IMR-90 (cell line): ENCODE data around the gene ROS1. TPM values are rescaled to one million over a fixed set of nuclear protein-coding genes. Genes with fewer than 3 reads are reported as not detected.

ENCODE experiments used
- ATAC-seq: fragments of 200-7000 bp; cut with Tn5 transposase; 2 replicates; pipeline ENCODE4 v1.9.1; 2020; ENCODE audit warnings: low read depth, mild to moderate bottlenecking, moderate library complexity
- BruUV-seq: library from RNA; stranded (reverse); fragments of 400-500 nt; replicated peaks from 2 replicates; lab custom pipeline; 2021; lab: Mats Ljungman, UMichigan
- CTCF ChIA-PET: fragments of 300-600 bp; formaldehyde crosslinking; extraction: SDS; loops from one replicate; lab custom pipeline; 2021; ENCODE audit warnings: antibody characterized with exemption; lab: Yijun Ruan, JAX
- POLR2A ChIA-PET: fragments of 300-600 bp; sonication (Branson Sonifier 250); formaldehyde crosslinking; loops from one replicate; lab custom pipeline; 2022; ENCODE audit warnings: antibody characterized with exemption; ENCODE audit not compliant: unreplicated experiment; lab: Charles Lee
- DNase-seq: peaks from one replicate; pipeline ENCODE4 v3.0.0; 2013
- H2AFZ ChIP-seq: replicated peaks from 2 replicates; pipeline ENCODE3; 2013; ENCODE audit warnings: low read length, mild to moderate bottlenecking; ENCODE audit not compliant: poor library complexity
- H2AK5ac ChIP-seq: 2 replicates; pipeline ENCODE4 v1.6.1; 2013; ENCODE audit warnings: low read depth, low read length, inconsistent platforms
- H2AK9ac ChIP-seq: replicated peaks from 2 replicates; pipeline ENCODE3; 2013; ENCODE audit warnings: mild to moderate bottlenecking, low read depth, low read length, moderate library complexity; ENCODE audit not compliant: poor library complexity
- H2BK120ac ChIP-seq: 2 replicates; pipeline ENCODE4 v1.6.1; 2013; ENCODE audit warnings: low read depth, low read length, inconsistent platforms
- H2BK15ac ChIP-seq: 3 replicates; pipeline ENCODE4 v1.6.1; 2013; ENCODE audit warnings: low read depth, low read length, inconsistent platforms
- H2BK20ac ChIP-seq: 2 replicates; pipeline ENCODE4 v1.6.1; 2013; ENCODE audit warnings: low read depth, mild to moderate bottlenecking, inconsistent platforms, low read length, moderate library complexity
- H2BK5ac ChIP-seq: 2 replicates; pipeline ENCODE4 v1.6.1; 2013; ENCODE audit warnings: mild to moderate bottlenecking, low read depth, low read length, inconsistent platforms; ENCODE audit not compliant: poor library complexity, severe bottlenecking
- H3K14ac ChIP-seq: replicated peaks from 2 replicates; pipeline ENCODE4 v1.6.1; 2013; ENCODE audit warnings: low read depth, low read length, inconsistent platforms
- H3K18ac ChIP-seq: 2 replicates; pipeline ENCODE4 v1.6.1; 2013; ENCODE audit warnings: low read depth, low read length, control low read depth
- H3K23ac ChIP-seq: 2 replicates; pipeline ENCODE4 v1.6.1; 2013; ENCODE audit warnings: low read depth, low read length, inconsistent platforms
- H3K27ac ChIP-seq: 2 replicates; pipeline ENCODE4 v1.5.1; 2013; ENCODE audit warnings: mild to moderate bottlenecking, control low read depth, low read length; ENCODE audit not compliant: insufficient read depth
- H3K27me3 ChIP-seq: 2 replicates; pipeline ENCODE4 v1.6.1; 2013; ENCODE audit warnings: low read length; ENCODE audit not compliant: control insufficient read depth, insufficient read depth
- H3K36me3 ChIP-seq: 2 replicates; pipeline ENCODE4 v1.6.1; 2013; ENCODE audit warnings: low read length, mixed read lengths; ENCODE audit not compliant: control insufficient read depth, insufficient read depth
- H3K4ac ChIP-seq: 2 replicates; pipeline ENCODE4 v1.6.1; 2013; ENCODE audit warnings: low read depth, low read length, inconsistent platforms
- H3K4me1 ChIP-seq: 2 replicates; pipeline ENCODE4 v1.6.1; 2013; ENCODE audit warnings: low read length, mixed read lengths; ENCODE audit not compliant: control insufficient read depth, insufficient read depth
- H3K4me2 ChIP-seq: 2 replicates; pipeline ENCODE4 v1.6.1; 2013; ENCODE audit warnings: low read depth, mild to moderate bottlenecking, control low read depth, low read length, moderate library complexity
- H3K4me3 ChIP-seq: 2 replicates; pipeline ENCODE4 v1.5.1; 2013; ENCODE audit warnings: low read depth, mild to moderate bottlenecking, control low read depth, low read length, moderate library complexity; ENCODE audit not compliant: insufficient read depth
- H3K56ac ChIP-seq: 2 replicates; pipeline ENCODE4 v1.6.1; 2013; ENCODE audit warnings: low read length, inconsistent platforms; ENCODE audit not compliant: insufficient read depth; ENCODE audit errors: extremely low read depth
- H3K79me1 ChIP-seq, 2 experiments: 2 replicates each; pipeline ENCODE4 v1.6.1; 2013; ENCODE audit warnings: low read length in 2 of 2, inconsistent platforms in 1 of 2, low read depth in 1 of 2
- H3K9ac ChIP-seq: 2 replicates; pipeline ENCODE4 v1.6.1; 2013; ENCODE audit warnings: low read depth, low read length, control low read depth
- H3K9me1 ChIP-seq: 2 replicates; pipeline ENCODE4 v1.6.1; 2013; ENCODE audit warnings: low read length, inconsistent platforms; ENCODE audit not compliant: insufficient read depth
- H3K9me3 ChIP-seq: 2 replicates; pipeline ENCODE4 v1.6.1; 2013; ENCODE audit warnings: low read length; ENCODE audit not compliant: control insufficient read depth, insufficient read depth
- H4K20me1 ChIP-seq: 2 replicates; pipeline ENCODE4 v1.6.1; 2013; ENCODE audit warnings: low read length, inconsistent platforms; ENCODE audit not compliant: insufficient read depth
- H4K5ac ChIP-seq: 2 replicates; pipeline ENCODE4 v1.6.1; 2013; ENCODE audit warnings: mild to moderate bottlenecking, low read depth, low read length, control low read depth
- H4K8ac ChIP-seq, 2 experiments: 2 replicates each; pipeline ENCODE4 v1.6.1; 2013; ENCODE audit warnings: low read depth in 2 of 2, low read length in 2 of 2, control low read depth in 1 of 2, inconsistent platforms in 1 of 2
- H4K91ac ChIP-seq: 2 replicates; pipeline ENCODE4 v1.6.1; 2013; ENCODE audit warnings: low read depth, low read length, inconsistent platforms; ENCODE audit not compliant: insufficient read depth
- BHLHE40 ChIP-seq: fragments of 150-350 bp; IDR thresholded peaks from 2 replicates; pipeline ENCODE4 v1.6.1; 2016; ENCODE audit warnings: mild to moderate bottlenecking, low read depth, low read length
- CEBPB ChIP-seq: IDR thresholded peaks from 2 replicates; pipeline ENCODE4 v1.6.1; 2012; ENCODE audit warnings: low read depth, low read length, improper control_type of control experiment
- CHD1 ChIP-seq: IDR thresholded peaks from 2 replicates; pipeline ENCODE4 v1.6.1; 2012; ENCODE audit warnings: low read depth, low read length, improper control_type of control experiment
- ELK1 ChIP-seq: fragments of 150-350 bp; IDR thresholded peaks from 2 replicates; pipeline ENCODE4 v1.6.1; 2016; ENCODE audit warnings: low read depth, mild to moderate bottlenecking, low read length, moderate library complexity, borderline replicate concordance
- FOS ChIP-seq: fragments of 150-350 bp; IDR thresholded peaks from 2 replicates; pipeline ENCODE4 v1.6.1; 2016; ENCODE audit warnings: low read depth, low read length
- MAZ ChIP-seq: IDR thresholded peaks from 2 replicates; pipeline ENCODE4 v1.6.1; 2012; ENCODE audit warnings: low read depth, mild to moderate bottlenecking, low read length, improper control_type of control experiment, moderate library complexity, borderline replicate concordance
- MXI1 ChIP-seq: IDR thresholded peaks from 2 replicates; pipeline ENCODE4 v1.6.1; 2012; ENCODE audit warnings: low read depth, mild to moderate bottlenecking, low read length, moderate library complexity, borderline replicate concordance
- NFE2L2 ChIP-seq: fragments of 150-350 bp; IDR thresholded peaks from 2 replicates; pipeline ENCODE4 v1.6.1; 2016; ENCODE audit warnings: low read depth, mild to moderate bottlenecking, low read length
- POLR2A ChIP-seq: IDR thresholded peaks from 2 replicates; pipeline ENCODE4 v1.6.1; 2012; ENCODE audit warnings: mild to moderate bottlenecking, low read depth, low read length
- RAD21 ChIP-seq: IDR thresholded peaks from 2 replicates; pipeline ENCODE4 v1.6.1; 2012; ENCODE audit warnings: low read length, improper control_type of control experiment
- RCOR1 ChIP-seq: IDR thresholded peaks from 2 replicates; pipeline ENCODE4 v1.6.1; 2012; ENCODE audit warnings: mild to moderate bottlenecking, low read length, improper control_type of control experiment; ENCODE audit not compliant: insufficient replicate concordance
- SMC3 ChIP-seq: fragments of 150-350 bp; IDR thresholded peaks from 2 replicates; pipeline ENCODE4 v1.6.1; 2016; ENCODE audit warnings: low read depth, mild to moderate bottlenecking, antibody characterized with exemption, low read length, moderate library complexity
- USF2 ChIP-seq: fragments of 150-350 bp; IDR thresholded peaks from 2 replicates; pipeline ENCODE4 v1.6.1; 2017; ENCODE audit warnings: mild to moderate bottlenecking, antibody characterized with exemption, low read length, low read depth
- WGBS, 2 experiments: methylation state at CpG; one replicate each; pipeline versions ENCODE4 v1.1.5 to v1.1.7; 2013; ENCODE audit warnings: missing lambda C conversion rate in 2 of 2; ENCODE audit not compliant: insufficient read length in 1 of 2; ENCODE audit errors: extremely low coverage in 2 of 2; 5-methylcytosine and 5-hydroxymethylcytosine counted together
- dilution Hi-C: fragments of 300-500 bp; cut with HindIII; formaldehyde crosslinking; loops from one replicate; pipeline ENCODE4 v1.14.3; 2018; ENCODE audit warnings: low sequenced_read_pairs; ENCODE audit not compliant: unreplicated experiment
- in situ Hi-C: fragments of 300-500 bp; cut with MboI; formaldehyde crosslinking; loops from 3 replicates; pipeline ENCODE4 v1.14.3; 2019; ENCODE audit warnings: low sequenced_read_pairs, inconsistent platforms, mixed read lengths
- intact Hi-C: fragments of 100-400 bp; cut with micrococcal nuclease; formaldehyde crosslinking; loops from 2 replicates; pipeline ENCODE4 v1.10.0; 2022
- polyA plus RNA-seq, 3 experiments: library from polyadenylated mRNA; depleted of rRNA; stranded (reverse); fragments of >200 nt; gene quantifications; 2 replicates each; pipeline ENCODE4 v1.2.3, GENCODE V29; 2012; ENCODE audit warnings: low replicate concordance in 1 of 3
- total RNA-seq: library from RNA; depleted of rRNA; stranded (reverse); fragments of >200 nt; gene quantifications from 2 replicates; pipeline ENCODE4 v1.2.3, GENCODE V29; 2012

The ROS1 gene
- total and polyA plus RNA-seq, 2 of the 4 experiments (the other 2 are of a cell fraction): under 0.01 to 0.03 TPM

DNA sequence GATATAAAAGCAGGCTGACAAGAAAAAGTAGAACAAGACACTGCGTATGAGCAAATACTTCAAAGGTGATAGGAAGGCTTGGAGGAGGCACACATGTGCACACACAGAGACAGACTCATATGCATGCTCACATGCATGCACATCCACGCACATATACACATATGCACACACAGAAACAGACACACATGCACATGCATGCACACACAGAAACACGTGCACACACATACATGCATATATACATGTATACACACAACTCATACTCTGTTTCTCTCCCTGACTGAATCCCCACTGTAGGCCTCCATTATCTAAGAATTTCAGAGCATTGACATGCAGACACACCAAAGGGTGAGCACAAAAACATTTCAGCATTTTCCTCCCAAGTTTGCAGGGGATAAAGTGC is 116.7 kb downstream of the ROS1 start:
- Histone ChIP-seq H4K8ac (no peak overlapping the region), H2AK5ac (no peak overlapping the region), H3K23ac (no peak overlapping the region), H3K4me2 (no peak overlapping the region), H2AFZ (no peak overlapping the region), H3K79me1 (no peaks in the 10 kb centered on the region), H3K27ac (no peak overlapping the region), H2BK20ac (no peak overlapping the region), H3K18ac (no peak overlapping the region), H4K20me1 (no peaks in the 10 kb centered on the region), H3K9me1 (no peaks in the 10 kb centered on the region), H3K4me1 (no peaks in the 10 kb centered on the region), H3K9me3 (no peaks in the 10 kb centered on the region), H4K91ac (no peak overlapping the region), H2BK5ac (no peak overlapping the region), H2AK9ac (no peak overlapping the region), H3K4ac (no peak overlapping the region), H3K14ac (no peak overlapping the region), H3K27me3 (no peaks in the 10 kb centered on the region), H3K9ac (no peak overlapping the region), H3K36me3 (no peaks in the 10 kb centered on the region), H3K56ac (no peak overlapping the region), H3K4me3 (no peak overlapping the region), H2BK15ac (no peak overlapping the region), H2BK120ac (no peak overlapping the region), H4K5ac (no peak overlapping the region)
- BruUV-seq: no TSS peak
- CTCF ChIA-PET: no interaction called here
- DNase-seq: no peak
- POLR2A ChIA-PET: no interaction called here
- in situ Hi-C loops: no loop called here
- dilution Hi-C loops: no loop called here
- TF ChIP-seq USF2: no peak
- TF ChIP-seq POLR2A: no peak
- no peak for TF ChIP-seq FOS
- TF ChIP-seq SMC3: no peak
- TF ChIP-seq RCOR1: no peak
- TF ChIP-seq RAD21: no peak
- TF ChIP-seq CHD1: no peak
- TF ChIP-seq MXI1: no peak
- TF ChIP-seq MAZ: no peak
- TF ChIP-seq BHLHE40: no peak
- no peak for TF ChIP-seq NFE2L2
- no peak for TF ChIP-seq ELK1
- no peak for TF ChIP-seq CEBPB
- no CpG with 5 or more reads among the region's 3 CpGs for WGBS, 2 experiments
- ATAC-seq: no peak
- intact Hi-C loops: no loop called here
